Measurements from ENCODE around the gene CCDC27. TPM values are rescaled to one million over a fixed set of nuclear protein-coding genes. Genes with fewer than 3 reads are reported as not detected.
"Not testable (repeated sequence)": the region's sequence is repeated elsewhere in the genome, so short reads cannot be mapped to it uniquely, and the experiment has no call there.

CCDC27 gene
- total RNA-seq, 1 experiment from 2014 or later, result not detected

DNA sequence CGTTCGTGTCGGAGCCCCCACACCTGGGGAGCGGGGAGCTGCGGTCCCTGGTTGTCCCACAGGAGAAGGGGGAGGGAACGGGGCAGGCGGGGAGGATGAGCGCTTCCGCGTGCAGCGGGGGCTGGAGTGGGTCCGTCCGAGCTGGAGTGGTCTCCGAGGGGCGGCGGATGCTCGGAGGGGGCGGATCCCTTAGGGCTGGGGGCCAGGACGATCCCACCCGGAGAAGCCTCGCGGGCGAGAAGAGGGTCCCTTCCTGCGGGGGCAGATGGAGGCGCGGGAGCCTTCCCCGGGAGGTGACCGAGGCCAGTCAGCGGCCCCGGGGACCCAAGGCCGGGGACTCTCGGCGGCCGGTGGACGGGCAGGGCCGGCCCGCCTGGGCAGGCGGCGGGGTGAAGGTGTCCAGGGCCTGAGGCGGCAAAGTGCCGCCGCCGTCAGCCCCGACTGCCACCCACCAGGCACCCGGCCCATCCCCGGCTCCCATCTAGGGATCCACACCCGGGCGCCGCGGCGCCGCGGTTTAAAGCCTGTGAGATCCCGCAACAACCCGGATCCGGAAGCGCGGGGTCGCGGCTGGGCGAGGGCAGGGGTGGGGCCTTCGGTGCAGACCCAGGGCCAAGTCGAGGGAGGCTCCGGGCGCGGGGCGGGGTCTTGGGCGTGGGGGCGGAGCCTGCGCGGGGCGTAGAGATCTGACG is 5.3 kb upstream of the CCDC27 start:
- Mint-ChIP-seq H3K27me3 (ENCODE audit: insufficient read depth, unreplicated experiment) (no peaks in the 10 kb centered on the region), H3K36me3 (ENCODE audit: insufficient read depth, unreplicated experiment) (no peaks in the 10 kb centered on the region), H3K27ac (ENCODE audit: unreplicated experiment) (no peak overlapping the region), H3K9me3 (ENCODE audit: unreplicated experiment) (no peaks in the 10 kb centered on the region), H3K4me1 (ENCODE audit: low read depth, unreplicated experiment) (peaks cover 6% of the 10 kb centered on the region), H3K4me3 (ENCODE audit: unreplicated experiment) (no peak overlapping the region)
- POLR2A ChIA-PET, result no interaction called here
- no peaks in the 10 kb centered on the region for H3K4me1 ChIP-seq
- H3K4me3 ChIP-seq (ENCODE audit: low read depth, low read length), result no peak overlapping the region
- no TSS peak for BruUV-seq (replicated peaks)
- intact Hi-C loops (cut with micrococcal nuclease; ENCODE audit: unreplicated experiment), result no loop called here
- no peaks in the 10 kb centered on the region for H3K36me3 ChIP-seq (ENCODE audit: control insufficient read depth, insufficient read depth, low read length)
- no peaks in the 10 kb centered on the region for H3K9me3 ChIP-seq
- TF ChIP-seq, protein P1, sequence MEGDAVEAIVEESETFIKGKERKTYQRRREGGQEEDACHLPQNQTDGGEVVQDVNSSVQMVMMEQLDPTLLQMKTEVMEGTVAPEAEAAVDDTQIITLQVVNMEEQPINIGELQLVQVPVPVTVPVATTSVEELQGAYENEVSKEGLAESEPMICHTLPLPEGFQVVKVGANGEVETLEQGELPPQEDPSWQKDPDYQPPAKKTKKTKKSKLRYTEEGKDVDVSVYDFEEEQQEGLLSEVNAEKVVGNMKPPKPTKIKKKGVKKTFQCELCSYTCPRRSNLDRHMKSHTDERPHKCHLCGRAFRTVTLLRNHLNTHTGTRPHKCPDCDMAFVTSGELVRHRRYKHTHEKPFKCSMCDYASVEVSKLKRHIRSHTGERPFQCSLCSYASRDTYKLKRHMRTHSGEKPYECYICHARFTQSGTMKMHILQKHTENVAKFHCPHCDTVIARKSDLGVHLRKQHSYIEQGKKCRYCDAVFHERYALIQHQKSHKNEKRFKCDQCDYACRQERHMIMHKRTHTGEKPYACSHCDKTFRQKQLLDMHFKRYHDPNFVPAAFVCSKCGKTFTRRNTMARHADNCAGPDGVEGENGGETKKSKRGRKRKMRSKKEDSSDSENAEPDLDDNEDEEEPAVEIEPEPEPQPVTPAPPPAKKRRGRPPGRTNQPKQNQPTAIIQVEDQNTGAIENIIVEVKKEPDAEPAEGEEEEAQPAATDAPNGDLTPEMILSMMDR (IDR thresholded peaks at IDR 0.05; ENCODE audit: insufficient read depth in 1 of 2, low read depth in 1 of 2, low read length in 1 of 2, severe bottlenecking in 1 of 2, unreplicated experiment in 1 of 2), result no peak
- no peaks in the 10 kb centered on the region for H3K27me3 ChIP-seq (replicated peaks; ENCODE audit: control insufficient read depth, insufficient read depth, low read length)
- no peak for DNase-seq
- CTCF ChIA-PET, result no interaction called here

DNA sequence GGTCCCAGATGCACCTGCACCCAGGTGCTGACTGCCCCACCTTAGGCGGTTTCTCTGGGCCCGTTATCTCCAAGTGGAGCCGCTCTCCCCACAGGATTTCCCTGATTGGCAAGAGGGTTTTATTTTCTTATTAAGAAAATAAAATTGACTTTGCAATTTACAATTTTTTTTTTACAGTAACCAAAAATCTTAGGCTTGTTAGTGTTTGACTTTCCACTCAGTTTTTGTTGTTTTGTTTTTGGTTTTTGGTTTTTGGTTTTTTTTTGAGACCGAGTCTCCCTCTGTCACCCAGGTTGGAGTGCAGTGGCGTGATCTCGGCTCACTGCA is 4.8 kb upstream of the CCDC27 start:
- no TSS peak for BruUV-seq (replicated peaks)
- Mint-ChIP-seq H3K4me1 (ENCODE audit: low read depth, unreplicated experiment) (peaks cover 6% of the 10 kb centered on the region), H3K36me3 (ENCODE audit: insufficient read depth, unreplicated experiment) (no peaks in the 10 kb centered on the region), H3K27me3 (ENCODE audit: insufficient read depth, unreplicated experiment) (no peaks in the 10 kb centered on the region), H3K9me3 (ENCODE audit: unreplicated experiment) (no peaks in the 10 kb centered on the region), H3K27ac (ENCODE audit: unreplicated experiment) (no peak overlapping the region), H3K4me3 (ENCODE audit: unreplicated experiment) (no peak overlapping the region)
- H3K27me3 ChIP-seq (replicated peaks; ENCODE audit: control insufficient read depth, insufficient read depth, low read length), result no peaks in the 10 kb centered on the region
- TF ChIP-seq, protein P1 (IDR thresholded peaks at IDR 0.05; ENCODE audit: insufficient read depth in 1 of 2, low read depth in 1 of 2, low read length in 1 of 2, severe bottlenecking in 1 of 2, unreplicated experiment in 1 of 2), result no peak
- intact Hi-C loops (cut with micrococcal nuclease; ENCODE audit: unreplicated experiment), result no loop called here
- no peaks in the 10 kb centered on the region for H3K9me3 ChIP-seq
- ChIA-PET CTCF (no interaction called here), POLR2A (no interaction called here)
- H3K36me3 ChIP-seq (ENCODE audit: control insufficient read depth, insufficient read depth, low read length), result no peaks in the 10 kb centered on the region
- H3K4me3 ChIP-seq (ENCODE audit: low read depth, low read length), result no peak overlapping the region
- no peak for DNase-seq
- no peaks in the 10 kb centered on the region for H3K4me1 ChIP-seq

DNA sequence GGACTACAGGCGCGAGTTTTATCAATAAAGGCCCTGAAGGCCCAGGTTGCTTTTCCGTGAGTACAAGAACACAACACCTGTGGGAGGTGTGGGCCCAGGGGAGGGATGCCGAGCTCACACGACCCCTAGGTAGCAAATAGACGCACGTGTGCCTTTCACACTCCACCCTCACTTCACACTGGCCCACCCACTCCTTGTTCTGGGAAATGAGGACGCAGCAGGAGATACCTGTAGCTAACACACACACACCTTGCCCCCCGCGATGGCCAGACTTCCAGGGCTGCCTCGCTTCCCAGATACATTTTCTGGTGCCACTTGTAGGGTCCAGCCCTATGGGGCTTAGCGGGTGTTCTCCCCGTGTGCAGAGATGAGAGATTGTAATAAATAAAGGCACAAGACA is 4.3 kb upstream of the CCDC27 start:
- no peak overlapping the region for H3K4me3 ChIP-seq (ENCODE audit: low read depth, low read length)
- no peaks in the 10 kb centered on the region for H3K27me3 ChIP-seq (replicated peaks; ENCODE audit: control insufficient read depth, insufficient read depth, low read length)
- Mint-ChIP-seq H3K9me3 (ENCODE audit: unreplicated experiment) (no peaks in the 10 kb centered on the region), H3K4me1 (ENCODE audit: low read depth, unreplicated experiment) (peaks cover 6% of the 10 kb centered on the region), H3K27me3 (ENCODE audit: insufficient read depth, unreplicated experiment) (no peaks in the 10 kb centered on the region), H3K27ac (ENCODE audit: unreplicated experiment) (no peak overlapping the region), H3K4me3 (ENCODE audit: unreplicated experiment) (no peak overlapping the region), H3K36me3 (ENCODE audit: insufficient read depth, unreplicated experiment) (no peaks in the 10 kb centered on the region)
- no peak for DNase-seq
- H3K9me3 ChIP-seq, result no peaks in the 10 kb centered on the region
- POLR2A ChIA-PET, result no interaction called here
- H3K4me1 ChIP-seq, result no peaks in the 10 kb centered on the region
- CTCF ChIA-PET, result no interaction called here
- BruUV-seq (replicated peaks), result no TSS peak
- H3K36me3 ChIP-seq (ENCODE audit: control insufficient read depth, insufficient read depth, low read length), result no peaks in the 10 kb centered on the region
- TF ChIP-seq, protein P1 (IDR thresholded peaks at IDR 0.05; ENCODE audit: insufficient read depth in 1 of 2, low read depth in 1 of 2, low read length in 1 of 2, severe bottlenecking in 1 of 2, unreplicated experiment in 1 of 2), result no peak
- intact Hi-C loops (cut with micrococcal nuclease; ENCODE audit: unreplicated experiment), result no loop called here

DNA sequence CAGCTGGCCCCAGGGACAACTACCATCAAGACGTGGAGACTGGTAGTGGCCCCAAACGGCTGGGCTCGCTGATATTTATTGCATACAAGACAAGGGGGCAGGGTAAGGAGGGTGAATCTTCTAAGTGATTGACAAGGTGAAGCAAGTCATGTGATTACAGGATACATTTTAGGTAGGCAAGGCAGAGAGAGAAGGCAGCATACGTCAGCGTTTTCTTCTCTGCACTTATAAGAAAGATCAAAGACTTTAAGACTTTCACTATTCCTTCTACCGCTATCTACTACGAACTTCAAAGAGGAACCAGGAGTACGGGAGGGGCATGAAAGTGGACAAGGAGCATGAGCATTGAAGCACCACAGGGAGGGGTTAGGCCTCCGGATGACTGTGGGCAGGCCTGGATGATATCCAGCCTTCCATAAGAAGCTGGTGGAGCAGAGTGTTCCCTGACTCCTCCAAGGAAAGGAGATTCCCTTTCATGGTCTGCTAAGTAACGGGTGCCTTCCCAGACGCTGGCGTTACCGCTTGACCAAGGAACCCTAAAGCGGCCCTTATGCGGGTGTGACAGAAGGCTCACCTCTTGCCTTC is 3.8 kb upstream of the CCDC27 start:
- BruUV-seq (replicated peaks); H3K27ac Mint-ChIP-seq (ENCODE audit: unreplicated experiment); intact Hi-C loops (cut with micrococcal nuclease; ENCODE audit: unreplicated experiment); H3K4me3 ChIP-seq (ENCODE audit: low read depth, low read length); POLR2A ChIA-PET; H3K36me3 Mint-ChIP-seq (ENCODE audit: insufficient read depth, unreplicated experiment); H3K4me1 ChIP-seq; CTCF ChIA-PET; H3K4me1 Mint-ChIP-seq (ENCODE audit: low read depth, unreplicated experiment); DNase-seq; H3K4me3 Mint-ChIP-seq (ENCODE audit: unreplicated experiment); H3K9me3 Mint-ChIP-seq (ENCODE audit: unreplicated experiment); H3K27me3 ChIP-seq (replicated peaks; ENCODE audit: control insufficient read depth, insufficient read depth, low read length); H3K36me3 ChIP-seq (ENCODE audit: control insufficient read depth, insufficient read depth, low read length); H3K27me3 Mint-ChIP-seq (ENCODE audit: insufficient read depth, unreplicated experiment); H3K9me3 ChIP-seq: not testable (repeated sequence)

Measured in Caco-2 (cell line).